HepG2 (cell line): ENCODE results near the gene TSSK6. TPM values are rescaled to one million over a fixed set of nuclear protein-coding genes. Genes with fewer than 3 reads are reported as not detected.

Source experiments
- AKAP8 ChIP-seq: sonication (generic); formaldehyde crosslinking; IDR thresholded peaks from 2 replicates; pipeline ENCODE4 v1.5.1; 2020; ENCODE audit warnings: mild to moderate bottlenecking, missing genetic modification reagents
- BORCS8-MEF2B ChIP-seq: sonication (generic); formaldehyde crosslinking; IDR thresholded peaks from 2 replicates; pipeline ENCODE4 v1.8.0; 2022; ENCODE audit warnings: mild to moderate bottlenecking, missing genetic modification reagents
- FOXJ3 ChIP-seq: sonication (generic); formaldehyde crosslinking; IDR thresholded peaks from 2 replicates; pipeline ENCODE4 v1.4.0; 2020; ENCODE audit warnings: missing genetic modification reagents, mild to moderate bottlenecking, borderline replicate concordance
- HHEX ChIP-seq: IDR thresholded peaks from 2 replicates; pipeline ENCODE4 v1.6.1; 2016; ENCODE audit warnings: control low read depth
- JUN ChIP-seq: sonication (generic); formaldehyde crosslinking; IDR thresholded peaks from 2 replicates; pipeline ENCODE4 v1.4.0; 2020; ENCODE audit warnings: mild to moderate bottlenecking, missing genetic modification reagents
- NFKBIZ ChIP-seq: IDR thresholded peaks from 2 replicates; pipeline ENCODE4 v1.6.1; 2018; ENCODE audit warnings: missing genetic modification reagents, missing compliant biosample characterization
- PHF20 ChIP-seq: sonication (generic); formaldehyde crosslinking; IDR thresholded peaks from 2 replicates; pipeline ENCODE4 v1.5.0; 2020; ENCODE audit warnings: mild to moderate bottlenecking, missing genetic modification reagents
- RARA ChIP-seq: IDR thresholded peaks from 2 replicates; pipeline ENCODE4 v1.6.1; 2016; ENCODE audit warnings: missing genetic modification reagents, missing compliant biosample characterization
- SALL1 ChIP-seq: sonication (generic); formaldehyde crosslinking; IDR thresholded peaks from 2 replicates; pipeline ENCODE4 v1.8.0; 2022; ENCODE audit warnings: mild to moderate bottlenecking, missing genetic modification reagents
- SMAD3 ChIP-seq: sonication (generic); formaldehyde crosslinking; IDR thresholded peaks from 2 replicates; pipeline ENCODE4 v1.4.0; 2020; ENCODE audit warnings: missing genetic modification reagents
- STAT5B ChIP-seq: sonication (generic); formaldehyde crosslinking; IDR thresholded peaks from 2 replicates; pipeline ENCODE4 v1.4.0; 2020; ENCODE audit warnings: missing genetic modification reagents
- ZNF484 ChIP-seq: sonication (generic); formaldehyde crosslinking; IDR thresholded peaks from 2 replicates; pipeline ENCODE4 v1.5.1; 2020; ENCODE audit warnings: mild to moderate bottlenecking, low read depth, missing genetic modification reagents, borderline replicate concordance
- ZNF567 ChIP-seq: sonication (generic); formaldehyde crosslinking; IDR thresholded peaks from 2 replicates; pipeline ENCODE4 v1.8.1; 2023; ENCODE audit warnings: mild to moderate bottlenecking, missing genetic modification reagents, borderline replicate concordance
- polyA plus RNA-seq, 8 experiments: library from polyadenylated mRNA; depleted of rRNA in 3 of 8; stranded (reverse) in 7 of 8; unstranded in 1 of 8; fragments of >200 nt; fragmentation: Illumina TruSeq in 4 of 8; extraction: Trizol in 4 of 8; gene quantifications; 2 replicates each; pipeline versions ENCODE4 v1.2.1 to v1.2.3, GENCODE V29; 2011 to 2016; ENCODE audit warnings: low read depth in 4 of 8, missing spikeins in 1 of 8, mixed read lengths in 1 of 8; ENCODE audit not compliant: insufficient read depth in 1 of 8
- total RNA-seq, 5 experiments: library from RNA; depleted of rRNA; stranded (reverse); fragments of >200 nt; fragmentation: Illumina TruSeq; extraction: Trizol; gene quantifications; 2 replicates each; pipeline ENCODE4 v1.2.3, GENCODE V29; 2016; ENCODE audit warnings: low read depth in 1 of 5
- TF ChIP-seq, protein P1 (sequence below): sonication (generic); formaldehyde crosslinking; IDR thresholded peaks from 2 replicates; pipeline ENCODE4 v1.8.0; 2022; ENCODE audit warnings: mild to moderate bottlenecking, missing genetic modification reagents; ENCODE audit not compliant: insufficient replicate concordance
- TF ChIP-seq, protein P2 (sequence below): sonication (generic); formaldehyde crosslinking; IDR thresholded peaks from 2 replicates; pipeline ENCODE4 v1.4.0; 2020; ENCODE audit warnings: mild to moderate bottlenecking, missing genetic modification reagents
- TF ChIP-seq, protein P3 (sequence below): sonication (generic); formaldehyde crosslinking; IDR thresholded peaks from 2 replicates; pipeline ENCODE4 v1.4.0; 2020; ENCODE audit warnings: missing genetic modification reagents
- TF ChIP-seq, protein P4 (sequence below): sonication (generic); formaldehyde crosslinking; IDR thresholded peaks from 2 replicates; pipeline ENCODE4 v1.9.0; 2022; ENCODE audit warnings: missing genetic modification reagents, mild to moderate bottlenecking, borderline replicate concordance
- TF ChIP-seq, protein P5 (sequence below): sonication (generic); formaldehyde crosslinking; IDR thresholded peaks from 2 replicates; pipeline ENCODE4 v1.4.0; 2020; ENCODE audit warnings: missing genetic modification reagents
- TF ChIP-seq, protein P6 (sequence below): sonication (generic); formaldehyde crosslinking; IDR thresholded peaks from 2 replicates; pipeline ENCODE4 v1.4.0; 2020; ENCODE audit warnings: missing genetic modification reagents
- TF ChIP-seq, protein P7 (sequence below): sonication (generic); formaldehyde crosslinking; IDR thresholded peaks from 2 replicates; pipeline ENCODE4 v1.5.0; 2020; ENCODE audit warnings: missing genetic modification reagents

The TSSK6 gene
- total and polyA plus RNA-seq, 2 of the 13 experiments (the other 11 are each of a cell fraction or from before 2014, with no cell fraction given), result 0.71 to 1.2 TPM

DNA sequence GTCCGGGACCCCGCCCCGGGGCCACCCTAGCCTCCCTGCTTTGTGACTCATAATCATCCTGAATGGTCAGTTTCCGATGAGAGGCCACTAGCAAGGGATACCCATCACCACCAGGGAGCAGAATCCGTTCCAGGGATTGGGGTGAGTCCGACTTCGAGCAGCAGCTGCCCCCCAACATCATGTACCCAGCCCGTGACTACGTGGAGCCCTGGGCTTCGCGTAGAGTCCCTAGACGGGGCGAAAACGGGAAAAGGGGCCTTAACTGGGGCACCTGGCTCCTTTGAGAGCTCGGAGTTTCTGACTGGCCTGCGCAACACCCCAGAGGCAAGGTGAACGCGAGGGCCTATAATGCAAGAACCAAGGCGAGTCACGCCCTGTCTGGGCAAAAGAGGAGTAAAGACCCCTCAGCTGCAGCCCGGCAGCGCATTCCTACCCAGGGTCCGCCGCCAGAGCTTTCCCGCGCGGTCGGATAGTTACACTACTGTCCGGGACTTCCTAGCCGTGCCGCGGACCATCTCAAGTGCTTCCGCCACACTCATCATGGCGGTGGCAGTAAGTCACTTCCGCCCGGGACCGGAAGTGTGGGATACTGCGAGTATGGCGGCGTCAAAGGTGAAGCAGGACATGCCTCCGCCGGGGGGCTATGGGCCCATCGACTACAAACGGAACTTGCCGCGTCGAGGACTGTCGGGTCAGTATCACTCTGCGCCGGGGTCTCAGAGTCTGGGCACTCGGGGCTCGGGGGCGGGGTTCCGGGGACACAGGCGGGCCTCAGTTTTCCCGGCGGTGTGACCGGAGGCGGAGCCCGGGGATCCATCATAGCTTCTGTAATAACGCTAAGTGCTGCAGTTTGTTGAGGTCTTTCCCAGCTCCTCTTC lies 533 bp upstream of the TSSK6 start, which contains the start of gene NDUFA13 (continued):
- TF ChIP-seq, protein P1, sequence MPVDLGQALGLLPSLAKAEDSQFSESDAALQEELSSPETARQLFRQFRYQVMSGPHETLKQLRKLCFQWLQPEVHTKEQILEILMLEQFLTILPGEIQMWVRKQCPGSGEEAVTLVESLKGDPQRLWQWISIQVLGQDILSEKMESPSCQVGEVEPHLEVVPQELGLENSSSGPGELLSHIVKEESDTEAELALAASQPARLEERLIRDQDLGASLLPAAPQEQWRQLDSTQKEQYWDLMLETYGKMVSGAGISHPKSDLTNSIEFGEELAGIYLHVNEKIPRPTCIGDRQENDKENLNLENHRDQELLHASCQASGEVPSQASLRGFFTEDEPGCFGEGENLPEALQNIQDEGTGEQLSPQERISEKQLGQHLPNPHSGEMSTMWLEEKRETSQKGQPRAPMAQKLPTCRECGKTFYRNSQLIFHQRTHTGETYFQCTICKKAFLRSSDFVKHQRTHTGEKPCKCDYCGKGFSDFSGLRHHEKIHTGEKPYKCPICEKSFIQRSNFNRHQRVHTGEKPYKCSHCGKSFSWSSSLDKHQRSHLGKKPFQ (CRISPR knock-in tag), result peak; percentile 43
- TF ChIP-seq NFKBIZ (CRISPR knock-in tag), result peak; percentile 86; the same call in 1 of the 2 replicates
- TF ChIP-seq HHEX, result no peak
- 0 out of 2 replicates have a peak, but pooled peaks have one; percentile 27 for TF ChIP-seq STAT5B (CRISPR knock-in tag)
- TF ChIP-seq, protein P2, sequence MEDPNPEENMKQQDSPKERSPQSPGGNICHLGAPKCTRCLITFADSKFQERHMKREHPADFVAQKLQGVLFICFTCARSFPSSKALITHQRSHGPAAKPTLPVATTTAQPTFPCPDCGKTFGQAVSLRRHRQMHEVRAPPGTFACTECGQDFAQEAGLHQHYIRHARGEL, result no peak; the same call in 1 of the 2 replicates
- TF ChIP-seq ZNF567, result no peak
- no peak for TF ChIP-seq ZNF484 (CRISPR knock-in tag)
- TF ChIP-seq SALL1, result peak; percentile 69; the same call in 1 of the 2 replicates
- TF ChIP-seq FOXJ3, result peak; percentile 41; the same call in 1 of the 2 replicates
- TF ChIP-seq, protein P3, sequence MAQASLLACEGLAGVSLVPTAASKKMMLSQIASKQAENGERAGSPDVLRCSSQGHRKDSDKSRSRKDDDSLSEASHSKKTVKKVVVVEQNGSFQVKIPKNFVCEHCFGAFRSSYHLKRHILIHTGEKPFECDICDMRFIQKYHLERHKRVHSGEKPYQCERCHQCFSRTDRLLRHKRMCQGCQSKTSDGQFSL (CRISPR knock-in tag), result no peak
- TF ChIP-seq, protein P4, sequence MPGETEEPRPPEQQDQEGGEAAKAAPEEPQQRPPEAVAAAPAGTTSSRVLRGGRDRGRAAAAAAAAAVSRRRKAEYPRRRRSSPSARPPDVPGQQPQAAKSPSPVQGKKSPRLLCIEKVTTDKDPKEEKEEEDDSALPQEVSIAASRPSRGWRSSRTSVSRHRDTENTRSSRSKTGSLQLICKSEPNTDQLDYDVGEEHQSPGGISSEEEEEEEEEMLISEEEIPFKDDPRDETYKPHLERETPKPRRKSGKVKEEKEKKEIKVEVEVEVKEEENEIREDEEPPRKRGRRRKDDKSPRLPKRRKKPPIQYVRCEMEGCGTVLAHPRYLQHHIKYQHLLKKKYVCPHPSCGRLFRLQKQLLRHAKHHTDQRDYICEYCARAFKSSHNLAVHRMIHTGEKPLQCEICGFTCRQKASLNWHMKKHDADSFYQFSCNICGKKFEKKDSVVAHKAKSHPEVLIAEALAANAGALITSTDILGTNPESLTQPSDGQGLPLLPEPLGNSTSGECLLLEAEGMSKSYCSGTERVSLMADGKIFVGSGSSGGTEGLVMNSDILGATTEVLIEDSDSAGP (CRISPR knock-in tag), result peak; percentile 82
- TF ChIP-seq, protein P5, sequence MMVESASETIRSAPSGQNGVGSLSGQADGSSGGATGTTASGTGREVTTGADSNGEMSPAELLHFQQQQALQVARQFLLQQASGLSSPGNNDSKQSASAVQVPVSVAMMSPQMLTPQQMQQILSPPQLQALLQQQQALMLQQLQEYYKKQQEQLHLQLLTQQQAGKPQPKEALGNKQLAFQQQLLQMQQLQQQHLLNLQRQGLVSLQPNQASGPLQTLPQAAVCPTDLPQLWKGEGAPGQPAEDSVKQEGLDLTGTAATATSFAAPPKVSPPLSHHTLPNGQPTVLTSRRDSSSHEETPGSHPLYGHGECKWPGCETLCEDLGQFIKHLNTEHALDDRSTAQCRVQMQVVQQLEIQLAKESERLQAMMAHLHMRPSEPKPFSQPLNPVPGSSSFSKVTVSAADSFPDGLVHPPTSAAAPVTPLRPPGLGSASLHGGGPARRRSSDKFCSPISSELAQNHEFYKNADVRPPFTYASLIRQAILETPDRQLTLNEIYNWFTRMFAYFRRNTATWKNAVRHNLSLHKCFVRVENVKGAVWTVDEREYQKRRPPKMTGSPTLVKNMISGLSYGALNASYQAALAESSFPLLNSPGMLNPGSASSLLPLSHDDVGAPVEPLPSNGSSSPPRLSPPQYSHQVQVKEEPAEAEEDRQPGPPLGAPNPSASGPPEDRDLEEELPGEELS, result peak; percentile 26; the same call in 1 of the 2 replicates
- TF ChIP-seq RARA (CRISPR knock-in tag), result peak; percentile 24; the same call in 1 of the 2 replicates
- peak; percentile 97 for TF ChIP-seq PHF20 (CRISPR knock-in tag)
- no peak; the same call in 1 of the 2 replicates for TF ChIP-seq AKAP8
- TF ChIP-seq SMAD3 (CRISPR knock-in tag), result peak; percentile 53; the same call in 1 of the 2 replicates
- no peak for TF ChIP-seq BORCS8-MEF2B (CRISPR knock-in tag)
- TF ChIP-seq, protein P6, sequence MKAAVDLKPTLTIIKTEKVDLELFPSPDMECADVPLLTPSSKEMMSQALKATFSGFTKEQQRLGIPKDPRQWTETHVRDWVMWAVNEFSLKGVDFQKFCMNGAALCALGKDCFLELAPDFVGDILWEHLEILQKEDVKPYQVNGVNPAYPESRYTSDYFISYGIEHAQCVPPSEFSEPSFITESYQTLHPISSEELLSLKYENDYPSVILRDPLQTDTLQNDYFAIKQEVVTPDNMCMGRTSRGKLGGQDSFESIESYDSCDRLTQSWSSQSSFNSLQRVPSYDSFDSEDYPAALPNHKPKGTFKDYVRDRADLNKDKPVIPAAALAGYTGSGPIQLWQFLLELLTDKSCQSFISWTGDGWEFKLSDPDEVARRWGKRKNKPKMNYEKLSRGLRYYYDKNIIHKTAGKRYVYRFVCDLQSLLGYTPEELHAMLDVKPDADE (CRISPR knock-in tag), result 0 out of 2 replicates have a peak, but pooled peaks have one; percentile 74
- TF ChIP-seq JUN (CRISPR knock-in tag), result peak; percentile 52; the same call in 1 of the 2 replicates
- TF ChIP-seq, protein P7, sequence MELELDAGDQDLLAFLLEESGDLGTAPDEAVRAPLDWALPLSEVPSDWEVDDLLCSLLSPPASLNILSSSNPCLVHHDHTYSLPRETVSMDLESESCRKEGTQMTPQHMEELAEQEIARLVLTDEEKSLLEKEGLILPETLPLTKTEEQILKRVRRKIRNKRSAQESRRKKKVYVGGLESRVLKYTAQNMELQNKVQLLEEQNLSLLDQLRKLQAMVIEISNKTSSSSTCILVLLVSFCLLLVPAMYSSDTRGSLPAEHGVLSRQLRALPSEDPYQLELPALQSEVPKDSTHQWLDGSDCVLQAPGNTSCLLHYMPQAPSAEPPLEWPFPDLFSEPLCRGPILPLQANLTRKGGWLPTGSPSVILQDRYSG, result no peak
